Activated T-helper 1 cell treated with anti-CD3 and anti-CD28 coated beads, Interleukin-2, amount 50 U/mL, for 16 hours (primary cell): ENCODE data around the gene TRIP6.
"Not testable (repeated sequence)": the region's sequence is repeated elsewhere in the genome, so short reads cannot be mapped to it uniquely, and the experiment has no call there.

Source experiments
- DNase-seq, 2 donors: peaks; one replicate each; pipeline ENCODE4 v3.0.0-alpha.2; 2020; ENCODE audit warnings: low read depth in 1 of 2, low spot score in 1 of 2

The TRIP6 gene

DNA sequence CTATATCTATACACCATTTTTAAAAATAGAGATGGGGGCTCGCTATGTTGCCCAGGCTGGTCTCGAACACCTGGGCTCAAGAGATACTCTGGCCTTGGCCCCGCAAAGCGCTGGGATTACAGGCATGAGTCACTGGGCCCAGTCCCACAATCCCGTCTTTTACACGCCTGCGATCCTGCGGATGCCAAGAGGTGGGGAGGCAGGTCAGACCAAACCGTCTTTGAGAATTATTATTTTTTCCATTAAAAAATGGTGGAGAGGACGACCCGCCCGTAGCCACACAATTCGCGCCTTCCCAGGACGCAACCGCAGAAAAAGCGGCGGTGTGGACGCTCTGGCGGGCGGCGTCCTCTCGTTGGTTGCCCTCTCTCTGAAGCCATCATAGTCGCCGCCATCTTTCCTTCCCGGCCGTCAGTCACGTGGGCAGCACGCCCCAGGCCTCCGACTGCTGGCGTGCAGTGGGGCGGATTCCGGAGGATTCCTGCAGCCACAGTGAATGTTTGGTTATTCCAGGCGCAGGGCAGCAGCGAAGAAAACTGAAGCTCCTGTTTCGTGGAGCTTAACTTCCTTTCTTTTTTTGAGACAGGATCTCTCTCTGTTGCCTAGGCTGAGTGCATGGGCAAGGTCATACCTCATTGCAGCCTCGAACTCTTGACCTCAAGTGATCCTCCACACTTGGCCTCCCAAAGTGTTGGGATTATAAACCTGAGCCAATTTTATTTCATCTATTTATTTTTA, 29.9 kb upstream of the TRIP6 start:
- DNase-seq = peak; percentile 53 to 60

DNA sequence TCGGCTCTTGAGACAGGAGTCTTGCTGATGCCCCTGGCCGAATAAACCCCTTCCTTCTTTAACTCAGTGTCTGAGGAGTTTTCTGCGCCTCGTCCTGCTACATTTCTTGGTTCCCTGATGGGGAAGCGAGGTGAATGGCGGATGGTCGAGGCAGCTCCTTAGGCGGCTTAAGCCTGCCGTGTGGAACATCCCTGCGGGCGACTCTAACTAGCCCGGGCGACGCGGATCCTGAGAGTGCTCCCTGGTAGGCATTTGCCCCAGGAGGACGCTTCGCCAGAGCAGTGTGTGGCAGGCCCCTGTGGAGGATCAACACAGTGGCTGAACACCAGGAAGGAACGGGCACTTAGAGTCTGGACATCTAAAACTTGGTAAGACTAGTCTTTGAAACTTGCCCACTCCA, 27.8 kb upstream of the TRIP6 start:
- no peak for DNase-seq

GRCh38 chr7:100840470-100841100, 26.6 kb upstream of the TRIP6 start:
- DNase-seq = no peak

DNA sequence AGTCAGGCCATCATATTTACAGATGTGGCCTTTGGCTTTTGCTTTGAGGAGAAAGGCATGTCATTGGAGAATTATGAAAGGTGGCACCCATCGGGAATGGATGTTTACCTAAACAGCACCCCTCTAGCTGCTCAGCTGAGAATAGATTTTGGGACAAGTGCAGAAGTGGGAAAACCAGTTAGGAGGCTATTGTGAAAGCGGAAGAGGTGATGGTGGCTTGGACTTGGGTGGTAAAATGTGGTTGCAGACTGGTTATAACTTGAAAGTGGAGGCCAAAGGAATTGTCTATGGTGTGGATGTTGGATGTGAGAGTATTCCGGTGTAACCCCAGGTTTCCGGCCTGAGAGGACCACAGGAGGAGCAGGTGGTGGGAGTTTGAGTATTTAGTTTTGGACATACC, 19.8 kb upstream of the TRIP6 start:
- DNase-seq = no peak

- DNase-seq = peak; percentile 67 to 73
These were observed 14.9 kb upstream of the TRIP6 start, which contains the start of gene SLC12A9 for GRCh38 chr7:100852048-100852872. Gene SLC12A9, plus strand, starts transcription at chr7:100852713. Its CDS starts 1,485 bp downstream, at chr7:100854198.

- no peak for DNase-seq
These were observed 12.9 kb upstream of the TRIP6 start for GRCh38 chr7:100854146-100854895.

GRCh38 chr7:100854899-100855298, 12.3 kb upstream of the TRIP6 start:
- DNase-seq = not testable (repeated sequence)

DNA sequence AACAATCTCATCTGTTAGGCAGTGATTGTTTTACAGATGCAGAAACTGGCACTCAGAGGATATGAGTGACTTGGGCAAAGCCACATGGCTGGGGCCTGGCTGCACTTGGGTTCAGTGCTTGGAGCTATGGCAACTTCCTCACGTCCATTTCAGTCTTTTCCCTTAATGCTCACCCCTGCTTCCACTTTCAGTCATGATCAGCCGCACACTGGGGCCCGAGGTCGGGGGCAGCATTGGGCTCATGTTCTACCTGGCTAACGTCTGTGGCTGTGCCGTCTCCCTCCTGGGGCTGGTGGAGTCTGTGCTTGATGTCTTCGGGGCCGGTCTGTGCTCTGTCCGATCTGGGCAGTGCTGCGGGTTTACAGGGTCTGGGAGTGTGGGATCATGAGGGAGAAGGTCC, 11.7 kb upstream of the TRIP6 start:
- no peak for DNase-seq

DNA sequence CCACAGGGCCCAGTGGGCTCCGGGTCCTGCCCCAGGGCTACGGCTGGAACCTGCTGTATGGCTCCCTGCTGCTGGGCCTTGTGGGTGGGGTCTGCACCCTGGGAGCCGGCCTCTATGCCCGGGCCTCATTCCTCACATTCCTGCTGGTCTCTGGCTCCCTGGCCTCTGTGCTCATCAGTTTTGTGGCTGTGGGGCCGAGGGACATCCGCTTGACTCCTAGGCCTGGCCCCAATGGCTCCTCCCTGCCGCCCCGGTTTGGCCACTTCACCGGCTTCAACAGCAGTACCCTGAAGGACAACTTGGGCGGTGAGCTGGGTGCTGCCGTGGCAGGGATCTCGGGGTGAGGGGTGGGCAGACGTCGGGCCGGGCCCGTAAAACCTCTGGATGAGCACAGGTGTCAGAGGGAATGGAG, 10.3 kb upstream of the TRIP6 start:
- no peak for DNase-seq

- DNase-seq = no peak
These were observed 7.3 kb upstream of the TRIP6 start for GRCh38 chr7:100859856-100860255.

GRCh38 chr7:100860702-100861615, 6.2 kb upstream of the TRIP6 start:
- no peak for DNase-seq

DNA sequence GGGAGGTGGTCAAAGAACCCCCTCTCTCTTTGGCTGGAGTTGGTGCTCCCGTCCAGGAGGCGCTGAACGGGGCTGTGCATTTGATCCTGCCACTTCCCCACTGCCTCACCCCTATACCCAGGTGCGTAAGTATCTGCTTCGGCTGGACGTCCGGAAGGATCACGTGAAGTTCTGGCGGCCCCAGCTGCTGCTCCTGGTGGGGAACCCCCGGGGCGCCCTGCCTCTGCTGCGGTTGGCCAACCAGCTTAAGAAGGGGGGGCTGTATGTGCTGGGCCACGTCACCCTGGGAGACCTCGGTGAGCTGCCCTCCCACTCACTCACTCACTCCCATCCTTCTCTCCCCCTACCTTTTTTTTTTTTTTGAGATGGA, 5.6 kb upstream of the TRIP6 start:
- DNase-seq = no peak

DNA sequence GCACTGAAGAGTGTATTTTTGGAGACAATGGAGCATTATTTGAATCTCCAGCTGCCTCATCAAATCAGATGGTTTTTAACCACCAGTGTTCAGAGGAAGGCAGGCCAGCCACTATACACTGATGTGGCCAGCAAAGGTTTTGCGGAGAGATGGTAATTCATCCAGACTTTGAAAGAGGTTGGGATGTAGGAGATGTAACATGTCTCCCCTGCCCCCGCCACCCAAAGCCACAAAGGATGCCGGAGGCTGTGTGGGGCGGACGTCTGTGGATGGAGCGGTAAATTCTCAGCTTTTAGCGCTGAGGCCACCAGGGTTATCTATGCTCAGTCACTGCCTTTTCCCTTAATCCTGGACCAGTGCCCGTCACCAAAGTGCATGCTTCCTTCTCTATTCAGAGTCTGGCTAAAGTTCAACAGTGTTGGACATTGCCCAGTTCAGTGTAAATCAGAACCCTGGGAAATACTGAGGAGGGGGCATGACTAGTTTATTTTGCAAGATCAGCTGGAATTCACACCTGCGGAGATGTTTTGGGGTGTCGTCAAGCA, 3.7 kb upstream of the TRIP6 start:
- no peak for DNase-seq

DNA sequence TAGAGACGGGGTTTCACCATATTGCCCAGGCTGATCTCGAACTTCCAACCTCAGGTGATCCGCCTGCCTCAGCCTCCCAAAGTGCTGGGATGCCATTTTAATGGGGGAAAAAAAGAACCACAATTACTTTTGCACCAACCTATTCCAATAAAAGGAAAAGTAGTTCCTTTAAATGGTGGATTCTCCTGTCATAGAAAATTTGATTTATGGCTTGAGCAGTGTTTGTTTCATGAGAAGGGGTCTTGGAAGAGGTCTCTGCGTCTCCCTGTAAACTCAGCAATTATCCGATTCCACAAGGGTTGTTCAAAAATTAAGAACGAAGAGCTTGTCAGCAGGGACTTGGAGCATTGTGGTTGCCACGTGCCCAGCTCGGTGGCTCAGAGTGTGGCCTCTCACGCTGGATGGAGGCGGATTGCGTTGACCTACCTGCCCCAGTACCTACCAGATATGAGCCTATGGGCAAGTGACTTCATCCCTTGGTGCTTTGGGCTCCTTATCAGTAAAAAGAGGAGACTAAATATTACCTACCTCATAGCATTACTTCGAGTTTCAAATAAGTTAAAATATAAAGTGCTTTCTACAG, 2.8 kb upstream of the TRIP6 start:
- DNase-seq = no peak

DNA sequence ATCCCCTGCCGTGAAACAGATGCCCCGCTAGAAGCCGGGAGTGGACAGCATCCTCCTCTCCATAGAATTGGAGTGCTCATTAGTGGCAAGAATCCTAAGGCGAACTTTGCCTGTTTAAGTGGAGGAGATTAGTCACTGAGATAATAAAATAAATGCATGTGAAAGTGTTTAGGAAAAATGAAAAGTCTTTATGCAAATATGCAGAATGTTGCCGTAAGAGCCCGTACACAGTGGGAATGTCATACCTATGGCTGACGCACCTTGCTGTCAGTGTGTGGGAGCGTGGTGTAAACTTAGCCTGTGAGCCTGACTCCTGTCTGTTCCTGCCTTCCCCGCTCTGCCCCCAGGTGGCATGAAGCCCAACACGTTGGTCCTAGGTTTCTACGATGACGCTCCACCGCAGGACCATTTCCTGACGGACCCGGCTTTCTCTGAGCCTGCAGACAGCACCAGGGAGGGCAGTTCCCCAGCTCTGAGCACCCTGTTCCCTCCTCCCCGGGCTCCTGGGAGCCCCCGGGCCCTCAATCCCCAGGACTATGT, 1.7 kb upstream of the TRIP6 start:
- no peak for DNase-seq

DNA sequence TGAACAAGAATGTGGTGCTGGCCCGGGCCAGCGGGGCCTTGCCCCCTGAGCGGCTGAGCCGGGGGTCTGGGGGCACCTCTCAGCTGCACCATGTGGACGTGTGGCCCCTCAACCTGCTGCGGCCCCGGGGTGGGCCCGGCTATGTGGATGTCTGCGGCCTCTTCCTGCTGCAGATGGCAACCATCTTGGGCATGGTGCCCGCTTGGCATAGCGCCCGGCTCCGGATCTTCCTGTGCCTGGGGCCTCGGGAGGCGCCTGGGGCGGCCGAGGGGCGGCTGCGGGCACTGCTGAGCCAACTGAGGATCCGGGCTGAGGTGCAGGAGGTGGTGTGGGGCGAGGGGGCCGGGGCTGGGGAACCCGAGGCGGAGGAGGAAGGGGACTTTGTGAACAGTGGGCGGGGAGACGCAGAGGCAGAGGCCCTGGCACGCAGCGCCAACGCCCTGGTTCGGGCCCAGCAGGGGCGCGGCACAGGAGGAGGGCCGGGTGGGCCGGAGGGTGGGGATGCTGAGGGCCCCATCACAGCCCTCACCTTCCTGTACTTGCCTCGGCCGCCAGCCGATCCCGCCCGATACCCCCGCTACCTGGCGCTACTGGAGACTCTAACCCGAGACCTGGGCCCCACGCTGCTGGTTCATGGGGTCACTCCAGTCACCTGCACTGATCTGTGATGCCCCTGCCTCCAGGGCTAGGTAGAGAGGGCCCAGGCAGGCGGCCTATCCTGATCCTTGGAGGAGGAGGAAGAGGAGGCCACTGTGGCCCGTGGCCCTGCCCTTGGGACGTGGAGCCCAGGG, 1.1 kb upstream of the TRIP6 start:
- no peak for DNase-seq

DNA sequence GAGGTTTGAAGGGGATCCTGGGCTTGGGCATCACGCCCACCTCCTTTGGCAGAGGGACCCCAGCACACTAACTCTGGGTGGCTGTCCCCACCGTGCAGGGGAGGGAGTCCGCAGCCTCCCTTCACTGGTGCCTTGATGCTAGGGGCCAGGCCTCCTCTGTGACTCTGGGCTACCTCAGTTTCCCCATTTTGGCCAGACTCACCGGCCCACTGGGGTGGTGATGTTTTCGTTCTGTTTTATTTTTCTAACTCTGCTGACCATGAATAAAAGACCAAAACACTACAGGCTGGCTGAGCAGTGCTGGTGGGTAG, 503 bp upstream of the TRIP6 start:
- no peak for DNase-seq

DNA sequence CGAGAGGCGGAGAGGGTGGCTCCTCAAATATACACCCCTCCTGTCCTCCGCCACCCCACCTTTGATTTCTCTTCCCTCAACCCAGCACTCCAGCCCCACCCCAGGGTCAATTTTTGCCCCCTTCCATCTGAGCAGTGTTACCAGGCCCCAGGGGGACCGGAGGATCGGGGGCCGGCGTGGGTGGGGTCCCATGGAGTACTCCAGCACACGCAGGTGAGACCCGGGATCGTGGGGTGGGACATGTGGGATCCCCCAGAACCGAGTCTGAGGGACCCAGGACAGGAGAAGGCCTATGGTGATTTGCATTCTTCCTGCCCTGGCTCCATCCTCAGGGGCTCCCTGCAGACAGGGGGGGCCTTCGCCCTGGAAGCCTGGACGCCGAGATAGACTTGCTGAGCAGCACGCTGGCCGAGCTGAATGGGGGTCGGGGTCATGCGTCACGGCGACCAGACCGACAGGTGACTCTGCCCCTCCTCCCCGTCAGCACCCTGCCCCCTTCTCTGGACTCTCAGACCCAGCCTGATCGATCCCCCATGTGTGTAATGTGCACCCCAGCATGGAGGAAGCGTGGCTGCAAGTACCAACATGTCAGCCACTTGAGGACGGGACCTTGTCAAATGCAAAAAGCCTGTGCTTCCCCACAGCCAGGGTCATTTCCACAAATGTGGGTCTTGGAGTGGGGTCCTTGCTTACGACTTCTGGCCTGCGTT, 744 bp downstream of the TRIP6 start:
- no peak for DNase-seq
